Loucy (cell line): ENCODE measurements around the gene PDCD5.

Source experiments
- CTCF ChIP-seq: fragments of 200-600 bp; sonication (generic); conservative IDR thresholded peaks from 2 replicates; pipeline ENCODE4 v1.5.1; 2014; ENCODE audit warnings: mild to moderate bottlenecking, antibody characterized with exemption, low read length
- EZH2phosphoT487 ChIP-seq: fragments of 200-600 bp; IDR thresholded peaks from 2 replicates; pipeline ENCODE4 v1.6.1; 2018; ENCODE audit warnings: antibody characterized with exemption, mild to moderate bottlenecking, moderate library complexity, borderline replicate concordance

- no peak for TF ChIP-seq CTCF
- TF ChIP-seq EZH2phosphoT487 = no peak
Measured at GRCh38 chr19:32580901-32581704, at the start of gene PDCD5.
